GM12872 (cell line): ENCODE results near the gene DTNBP1.

Experiments
- TF ChIP-seq, protein P1 (sequence below): IDR thresholded peaks from 3 replicates; pipeline ENCODE4 v1.5.1; 2011; ENCODE audit warnings: low read depth, mild to moderate bottlenecking, low read length, moderate library complexity; ENCODE audit not compliant: insufficient read depth

The DTNBP1 gene

DNA sequence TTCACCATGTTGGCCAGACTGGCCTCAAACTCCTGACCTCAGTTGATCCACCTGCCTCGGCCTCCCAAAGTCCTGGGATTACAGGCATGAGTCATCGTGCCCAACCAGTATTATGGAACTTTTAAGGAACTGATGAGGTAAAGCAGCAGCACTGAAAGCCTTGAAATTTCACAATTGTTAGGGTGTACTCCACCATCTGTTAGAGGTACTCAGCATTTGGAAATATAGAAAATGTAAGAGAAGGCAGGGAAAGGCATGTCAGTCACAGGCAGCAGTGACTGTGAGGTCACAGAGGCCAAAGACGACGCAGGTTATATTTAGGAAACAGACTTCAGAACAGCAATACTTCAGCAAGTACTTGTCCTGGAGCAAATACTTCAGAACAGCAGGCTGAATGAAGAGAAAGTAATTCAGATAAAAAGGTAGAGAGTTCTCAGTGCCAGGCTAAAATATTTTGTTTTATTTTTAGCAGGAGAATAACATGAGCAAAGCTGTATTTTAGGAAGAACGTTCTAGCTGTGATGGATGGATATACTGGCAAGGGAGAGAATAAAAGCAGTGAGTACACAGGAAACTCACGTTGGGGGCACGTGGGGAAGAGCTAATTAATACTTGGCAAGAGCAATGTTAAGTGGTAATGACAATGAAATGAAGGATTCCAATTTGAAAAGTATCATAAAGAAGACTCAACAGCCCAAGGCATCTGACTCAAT lies 67.2 kb downstream of the DTNBP1 start:
- TF ChIP-seq, protein P1, sequence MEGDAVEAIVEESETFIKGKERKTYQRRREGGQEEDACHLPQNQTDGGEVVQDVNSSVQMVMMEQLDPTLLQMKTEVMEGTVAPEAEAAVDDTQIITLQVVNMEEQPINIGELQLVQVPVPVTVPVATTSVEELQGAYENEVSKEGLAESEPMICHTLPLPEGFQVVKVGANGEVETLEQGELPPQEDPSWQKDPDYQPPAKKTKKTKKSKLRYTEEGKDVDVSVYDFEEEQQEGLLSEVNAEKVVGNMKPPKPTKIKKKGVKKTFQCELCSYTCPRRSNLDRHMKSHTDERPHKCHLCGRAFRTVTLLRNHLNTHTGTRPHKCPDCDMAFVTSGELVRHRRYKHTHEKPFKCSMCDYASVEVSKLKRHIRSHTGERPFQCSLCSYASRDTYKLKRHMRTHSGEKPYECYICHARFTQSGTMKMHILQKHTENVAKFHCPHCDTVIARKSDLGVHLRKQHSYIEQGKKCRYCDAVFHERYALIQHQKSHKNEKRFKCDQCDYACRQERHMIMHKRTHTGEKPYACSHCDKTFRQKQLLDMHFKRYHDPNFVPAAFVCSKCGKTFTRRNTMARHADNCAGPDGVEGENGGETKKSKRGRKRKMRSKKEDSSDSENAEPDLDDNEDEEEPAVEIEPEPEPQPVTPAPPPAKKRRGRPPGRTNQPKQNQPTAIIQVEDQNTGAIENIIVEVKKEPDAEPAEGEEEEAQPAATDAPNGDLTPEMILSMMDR, result no peak

DNA sequence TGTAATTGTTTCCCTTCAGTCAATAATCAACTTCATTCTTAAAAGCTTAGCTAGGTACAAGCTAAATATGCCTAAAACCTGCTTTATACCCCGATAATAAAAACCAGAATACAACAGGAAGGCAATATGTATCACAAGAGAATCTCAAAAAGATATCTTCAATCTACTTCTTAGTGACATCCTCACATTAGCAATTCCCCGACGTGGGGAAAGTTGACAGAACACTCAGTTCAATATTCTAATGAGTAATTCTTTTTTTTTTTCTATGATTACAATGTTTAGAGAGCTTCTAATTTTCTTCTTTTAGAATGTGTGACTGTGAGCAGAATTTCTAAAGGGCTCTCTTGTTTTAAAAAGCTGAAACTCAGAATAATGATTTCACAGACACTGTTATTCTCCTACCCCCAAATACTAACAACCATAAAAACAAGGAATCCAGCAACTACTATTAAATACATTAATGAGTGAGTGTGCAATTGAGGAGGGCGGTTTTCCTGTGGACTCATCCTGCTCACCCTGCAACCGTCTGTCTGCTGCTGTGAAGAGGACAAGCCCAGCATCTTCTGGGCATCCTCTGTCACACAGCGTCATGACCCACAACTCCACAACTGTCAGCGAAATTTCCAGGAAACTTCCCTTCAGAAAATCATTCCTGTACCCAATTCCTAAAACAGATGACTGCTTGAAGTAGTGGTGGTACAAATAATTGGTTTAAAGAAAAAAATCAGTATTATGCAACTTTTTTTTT lies 68.1 kb downstream of the DTNBP1 start:
- TF ChIP-seq, protein P1, result no peak

DNA sequence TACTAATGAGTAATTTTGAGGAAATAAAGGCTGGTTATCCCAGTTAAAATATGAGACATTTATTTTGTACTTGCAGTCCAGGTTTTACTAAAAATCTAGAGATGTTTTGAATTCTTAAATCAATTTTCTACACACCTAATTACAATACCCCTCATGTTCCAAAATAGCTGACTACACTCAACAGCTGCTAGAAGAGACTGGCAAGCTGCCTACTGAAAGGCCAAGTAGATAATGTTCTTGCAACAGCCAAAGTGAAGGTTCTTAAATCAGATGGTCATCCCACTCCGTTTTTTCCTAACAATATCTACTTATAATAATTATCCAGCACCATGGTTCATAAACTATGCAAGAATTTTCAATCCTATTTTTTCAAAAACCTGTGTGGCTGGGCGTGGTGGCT lies 69.0 kb downstream of the DTNBP1 start:
- TF ChIP-seq, protein P1, result no peak

DNA sequence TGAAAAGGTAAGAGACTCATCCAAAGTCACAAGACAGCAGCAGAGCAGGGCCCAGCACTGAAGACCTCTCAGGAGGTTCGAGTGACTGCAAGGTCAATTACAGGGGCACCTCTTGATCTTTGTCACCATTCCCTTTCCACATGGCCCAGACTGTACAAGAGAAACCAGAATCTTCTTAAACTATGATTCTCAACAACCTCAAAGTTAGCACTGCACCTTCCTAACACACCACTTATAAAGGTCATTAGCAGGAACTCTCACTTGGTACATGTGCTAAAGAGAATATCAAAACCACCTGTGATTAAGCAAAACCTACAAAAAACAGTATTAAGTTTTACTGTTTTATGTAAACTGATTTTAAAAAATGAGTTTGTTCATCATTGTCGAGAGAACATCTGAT lies 70.2 kb downstream of the DTNBP1 start:
- TF ChIP-seq, protein P1, result no peak

DNA sequence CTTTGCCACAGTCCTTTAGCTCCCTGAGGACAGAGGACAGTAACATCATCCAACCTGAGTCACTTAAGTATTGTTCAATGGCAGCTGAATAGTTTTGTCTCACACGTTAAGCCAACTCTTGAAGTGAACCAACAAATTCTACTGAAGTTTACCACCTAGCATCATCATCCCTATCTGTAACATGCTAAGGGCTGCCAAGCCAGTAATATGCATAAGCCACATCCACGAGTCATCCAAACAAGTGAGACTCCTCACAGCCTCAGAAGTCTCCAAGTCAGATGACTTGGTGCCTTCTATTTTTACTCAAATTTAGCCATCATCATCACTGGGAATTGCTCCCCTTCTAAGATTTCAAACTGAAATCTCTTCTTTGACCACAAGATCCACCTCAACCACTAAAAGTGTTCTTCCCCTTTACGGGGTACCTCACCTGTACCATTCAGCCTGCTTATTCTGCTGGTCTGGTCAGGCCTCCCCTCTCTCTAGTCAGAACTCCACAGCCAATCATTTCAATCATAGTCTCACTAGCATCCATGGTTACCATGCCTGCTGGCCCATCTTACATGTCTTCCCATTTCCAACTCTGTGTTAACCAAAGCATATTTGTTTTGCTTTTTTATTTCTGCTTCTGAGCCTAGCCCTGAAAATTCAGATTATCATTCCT lies 73.7 kb downstream of the DTNBP1 start:
- TF ChIP-seq, protein P1, result no peak

DNA sequence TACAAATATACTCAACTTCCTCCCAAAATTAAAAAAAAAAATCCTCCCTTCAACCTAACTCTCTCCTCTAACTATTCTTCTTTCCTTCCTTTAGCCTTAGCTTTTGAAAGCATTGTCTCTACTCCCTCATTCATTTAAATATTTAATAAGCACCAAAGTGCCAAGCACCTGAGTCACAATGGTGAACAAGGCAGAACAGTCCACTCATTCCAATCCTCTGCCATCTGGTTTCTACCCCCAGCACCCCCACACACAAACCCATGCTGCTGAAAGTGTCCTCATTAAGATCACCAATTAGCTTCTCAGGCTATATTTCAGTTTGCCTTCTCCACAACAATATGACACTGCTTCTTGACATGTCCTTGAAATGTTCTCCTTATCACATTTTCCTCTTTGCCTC lies 76.3 kb downstream of the DTNBP1 start:
- TF ChIP-seq, protein P1, result no peak

DNA sequence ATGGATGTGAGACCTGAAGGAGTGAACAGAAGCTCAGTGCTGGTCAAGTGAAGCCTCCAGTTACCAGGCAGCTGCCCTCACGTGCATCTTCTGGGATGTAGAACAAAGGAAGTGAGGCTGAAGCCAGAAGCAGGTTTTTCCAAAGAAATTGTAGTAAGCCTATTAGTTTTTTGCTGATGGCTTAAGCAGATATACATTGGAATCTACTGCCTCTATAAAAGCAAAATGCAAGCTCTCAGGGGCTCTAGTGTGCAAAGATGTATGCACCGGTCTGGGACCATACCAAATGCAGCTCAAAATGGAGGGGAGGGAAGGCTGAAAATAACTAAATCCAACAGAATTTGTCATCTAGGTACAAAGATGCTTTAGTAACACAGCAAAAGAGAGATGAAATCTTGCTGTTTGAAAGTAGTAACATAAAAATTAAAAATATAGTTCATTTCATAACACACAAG lies 77.0 kb downstream of the DTNBP1 start:
- TF ChIP-seq, protein P1, result no peak
